Body of pancreas (tissue), 4 donors: ENCODE measurements around the gene NT5DC3.

ENCODE experiments used
- POLR2A ChIP-seq, 3 donors: fragments of 450-650 bp; IDR thresholded peaks; one replicate each; pipeline ENCODE4 v1.6.1; 2016; ENCODE audit warnings: antibody characterized with exemption in 3 of 3, mild to moderate bottlenecking in 2 of 3
- TF ChIP-seq, protein P1 (sequence below), 7 experiments: fragments of 450-650 bp in 4 of 7; fragments of 200-600 bp in 3 of 7; sonication (generic) in 3 of 7; IDR thresholded peaks; one replicate each; pipeline ENCODE4 v1.5.1; 2016 to 2019; ENCODE audit warnings: antibody characterized with exemption in 7 of 7

DNA sequence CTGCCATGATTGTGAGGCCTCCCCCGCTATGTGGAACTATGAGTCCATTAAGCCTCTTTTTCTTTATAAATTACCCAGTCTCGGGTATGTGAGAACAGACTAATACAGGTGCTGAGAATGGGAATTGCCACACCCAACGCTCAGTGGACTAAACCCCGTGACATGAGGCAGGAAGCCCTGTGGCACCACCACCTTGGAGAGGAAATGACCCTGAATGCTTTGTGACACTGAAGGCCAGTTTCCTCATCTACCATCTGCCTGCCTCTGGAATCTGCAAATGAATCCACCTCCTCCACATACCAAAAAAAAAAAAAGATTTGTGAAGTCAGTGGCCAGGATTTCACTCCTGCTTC lies 41.6 kb downstream of the NT5DC3 start:
- TF ChIP-seq, protein P1, sequence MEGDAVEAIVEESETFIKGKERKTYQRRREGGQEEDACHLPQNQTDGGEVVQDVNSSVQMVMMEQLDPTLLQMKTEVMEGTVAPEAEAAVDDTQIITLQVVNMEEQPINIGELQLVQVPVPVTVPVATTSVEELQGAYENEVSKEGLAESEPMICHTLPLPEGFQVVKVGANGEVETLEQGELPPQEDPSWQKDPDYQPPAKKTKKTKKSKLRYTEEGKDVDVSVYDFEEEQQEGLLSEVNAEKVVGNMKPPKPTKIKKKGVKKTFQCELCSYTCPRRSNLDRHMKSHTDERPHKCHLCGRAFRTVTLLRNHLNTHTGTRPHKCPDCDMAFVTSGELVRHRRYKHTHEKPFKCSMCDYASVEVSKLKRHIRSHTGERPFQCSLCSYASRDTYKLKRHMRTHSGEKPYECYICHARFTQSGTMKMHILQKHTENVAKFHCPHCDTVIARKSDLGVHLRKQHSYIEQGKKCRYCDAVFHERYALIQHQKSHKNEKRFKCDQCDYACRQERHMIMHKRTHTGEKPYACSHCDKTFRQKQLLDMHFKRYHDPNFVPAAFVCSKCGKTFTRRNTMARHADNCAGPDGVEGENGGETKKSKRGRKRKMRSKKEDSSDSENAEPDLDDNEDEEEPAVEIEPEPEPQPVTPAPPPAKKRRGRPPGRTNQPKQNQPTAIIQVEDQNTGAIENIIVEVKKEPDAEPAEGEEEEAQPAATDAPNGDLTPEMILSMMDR (IDR thresholded peaks at IDR 0.05): no peak
- no peak for TF ChIP-seq POLR2A (IDR thresholded peaks at IDR 0.05)
